Measurements from ENCODE around the gene DIP2C.

The DIP2C gene

DNA sequence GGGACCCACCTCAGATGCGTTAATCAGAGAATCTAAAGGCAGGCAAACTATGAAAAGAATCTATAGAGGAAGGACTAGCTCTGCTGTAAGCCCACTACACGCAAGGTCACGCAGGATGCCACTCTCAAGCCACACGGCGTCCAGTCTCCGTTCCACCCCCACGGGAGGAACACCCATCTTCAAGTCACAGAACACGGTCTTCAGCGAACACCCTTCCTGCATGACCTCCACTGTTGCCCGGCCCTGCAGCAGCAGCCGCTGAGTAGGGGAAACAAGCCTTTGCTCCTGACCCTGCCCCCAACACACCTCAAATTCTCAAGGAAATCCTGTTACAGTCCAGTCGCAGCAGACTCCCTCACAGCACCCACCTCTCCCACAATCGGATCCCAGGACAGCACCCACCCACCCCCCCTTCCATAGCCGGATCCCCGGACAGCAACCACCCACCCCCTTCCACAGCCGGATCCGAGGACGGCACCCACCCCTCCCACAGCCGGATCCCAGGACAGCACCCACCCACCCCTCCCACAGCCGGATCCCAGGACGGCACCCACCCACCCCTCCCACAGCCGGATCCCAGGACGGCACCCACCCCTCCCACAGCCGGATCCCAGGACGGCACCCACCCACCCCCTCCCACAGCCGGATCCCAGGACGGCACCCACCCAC is 133.7 kb downstream of the DIP2C start:
- DNase-seq (ENCODE audit: low read depth, low spot score) = no peak

DNA sequence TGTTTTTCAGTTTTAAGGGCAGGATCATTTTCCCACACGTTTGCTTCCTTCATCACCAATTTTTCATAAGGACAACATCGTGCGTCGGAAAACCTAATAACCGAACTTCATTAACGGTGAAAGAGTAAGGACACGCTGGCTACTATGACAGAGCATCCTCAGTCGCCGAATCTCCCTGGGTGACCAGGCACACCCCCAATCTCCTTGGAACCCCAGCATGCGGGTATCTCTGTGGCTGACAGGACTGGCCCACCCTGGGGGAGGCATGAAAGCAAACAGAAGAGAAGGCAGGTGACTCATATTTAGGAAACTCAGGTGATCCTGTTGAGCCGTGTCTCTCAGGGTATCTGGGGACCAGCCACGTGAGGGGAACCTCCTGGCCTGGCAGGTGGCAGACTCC is 134.2 kb downstream of the DIP2C start:
- no peak for DNase-seq (ENCODE audit: low read depth, low spot score)

DNA sequence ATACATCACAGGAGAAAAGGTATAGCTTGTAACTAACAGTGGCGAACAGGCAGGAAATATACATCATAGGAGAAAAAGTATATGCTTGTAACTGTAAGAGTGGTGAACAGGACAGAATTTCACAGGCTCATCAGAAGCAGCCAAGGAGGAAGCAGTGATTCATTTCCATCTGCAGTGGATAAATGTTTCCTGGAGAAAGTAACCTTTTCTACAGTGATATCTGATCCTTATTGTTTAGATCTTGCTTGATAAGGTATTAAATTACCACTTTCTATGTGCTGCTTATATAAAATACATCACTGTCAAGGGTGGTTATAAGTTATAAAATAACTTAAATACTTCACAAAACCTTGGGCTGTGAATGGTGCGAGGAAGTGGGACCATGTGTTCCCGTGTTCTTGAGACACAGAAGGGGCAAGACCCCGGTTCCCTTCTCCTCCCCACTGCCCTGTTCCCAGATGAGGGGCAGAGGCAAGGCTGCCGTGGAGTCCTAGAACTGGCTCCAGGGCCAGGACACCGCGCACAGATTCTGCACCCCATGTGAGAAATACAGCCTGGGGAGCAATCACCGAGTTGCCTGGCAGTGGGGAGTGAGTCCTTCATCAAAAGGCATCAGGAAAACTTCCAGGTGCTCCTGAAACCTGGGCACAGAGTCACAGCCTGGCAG is 135.2 kb downstream of the DIP2C start:
- DNase-seq (ENCODE audit: low read depth, low spot score) = no peak

DNA sequence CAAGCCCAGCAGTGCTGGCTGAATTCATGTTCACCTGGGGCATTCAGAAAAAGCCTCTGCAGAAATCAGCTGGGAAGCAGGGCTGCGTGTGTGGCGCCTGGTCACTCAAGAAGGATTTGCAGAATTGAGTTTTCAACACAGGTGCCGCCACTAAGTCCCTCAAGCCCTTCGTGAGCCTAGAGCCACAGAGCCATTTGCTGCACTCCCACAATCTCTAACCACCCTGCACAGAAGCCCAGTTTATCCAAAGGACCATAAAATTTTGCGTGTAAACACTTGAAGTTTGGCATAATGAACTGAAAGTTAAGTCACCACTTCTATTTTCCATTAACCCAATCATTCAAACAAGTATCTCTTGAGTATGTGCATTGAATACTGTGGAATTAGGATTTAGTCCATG is 136.2 kb downstream of the DIP2C start:
- no peak for DNase-seq (ENCODE audit: low read depth, low spot score)

DNA sequence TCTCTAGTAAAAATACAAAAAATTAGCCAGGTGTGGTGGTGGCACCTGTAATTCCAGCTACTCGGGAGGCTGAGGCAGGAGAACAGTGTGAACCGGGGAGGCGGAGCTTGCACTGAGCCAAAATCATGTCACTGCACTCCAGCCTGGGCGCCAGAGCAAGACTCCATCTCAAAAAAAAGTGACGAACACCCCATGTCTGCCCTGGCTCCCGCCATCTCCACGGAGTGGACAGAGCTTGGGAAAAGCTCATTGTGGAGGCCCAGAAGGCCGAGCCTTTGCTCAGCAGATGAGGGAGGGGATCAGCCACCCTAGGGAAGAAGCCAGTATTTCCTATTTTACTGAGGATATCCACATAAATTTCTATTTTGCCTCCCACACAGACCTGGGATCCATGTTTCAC is 136.8 kb downstream of the DIP2C start:
- no peak for DNase-seq (ENCODE audit: low read depth, low spot score)

DNA sequence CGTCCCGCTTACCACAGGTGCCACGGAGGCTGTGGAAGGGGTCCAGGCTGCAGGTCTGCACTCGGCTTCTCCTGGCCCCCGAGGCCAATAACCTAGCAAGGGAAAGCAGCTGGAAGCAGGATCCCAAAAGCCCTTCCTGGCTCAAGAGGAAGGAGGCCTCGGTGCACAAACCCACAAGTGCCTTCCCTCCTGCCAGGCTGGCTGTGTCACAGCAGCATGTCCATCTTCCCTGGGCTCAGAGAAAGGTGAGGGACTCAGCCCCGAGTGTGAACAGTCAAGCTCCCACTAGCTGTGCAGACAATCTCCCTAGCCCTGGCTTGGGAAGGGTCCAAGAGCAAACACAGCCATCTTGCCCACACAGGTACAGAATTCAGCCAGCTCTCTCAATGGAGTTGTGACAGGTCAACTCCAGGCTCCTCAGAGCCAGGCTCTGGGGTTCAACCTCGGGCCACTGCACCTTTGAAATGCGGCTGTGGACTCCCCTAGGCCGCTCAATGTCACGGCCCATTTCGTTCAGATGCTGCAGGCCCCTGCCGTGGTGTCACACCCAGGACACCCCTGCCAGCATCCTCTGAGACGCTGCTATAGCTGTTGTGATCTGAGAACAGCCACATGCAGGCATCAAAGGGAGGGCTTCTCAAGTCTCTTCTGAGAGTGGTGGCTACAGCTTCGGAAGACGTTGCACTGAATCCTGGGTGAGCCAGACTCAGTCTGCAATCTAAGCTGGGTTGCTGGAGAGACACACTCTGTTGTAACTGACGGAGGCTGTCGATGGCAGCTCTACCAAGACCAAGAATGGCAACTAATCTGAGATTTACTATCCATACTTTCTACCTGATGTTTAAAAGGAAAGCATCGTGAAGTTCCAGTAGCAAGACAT is 137.9 kb downstream of the DIP2C start:
- no peak for DNase-seq (ENCODE audit: low read depth, low spot score)

DNA sequence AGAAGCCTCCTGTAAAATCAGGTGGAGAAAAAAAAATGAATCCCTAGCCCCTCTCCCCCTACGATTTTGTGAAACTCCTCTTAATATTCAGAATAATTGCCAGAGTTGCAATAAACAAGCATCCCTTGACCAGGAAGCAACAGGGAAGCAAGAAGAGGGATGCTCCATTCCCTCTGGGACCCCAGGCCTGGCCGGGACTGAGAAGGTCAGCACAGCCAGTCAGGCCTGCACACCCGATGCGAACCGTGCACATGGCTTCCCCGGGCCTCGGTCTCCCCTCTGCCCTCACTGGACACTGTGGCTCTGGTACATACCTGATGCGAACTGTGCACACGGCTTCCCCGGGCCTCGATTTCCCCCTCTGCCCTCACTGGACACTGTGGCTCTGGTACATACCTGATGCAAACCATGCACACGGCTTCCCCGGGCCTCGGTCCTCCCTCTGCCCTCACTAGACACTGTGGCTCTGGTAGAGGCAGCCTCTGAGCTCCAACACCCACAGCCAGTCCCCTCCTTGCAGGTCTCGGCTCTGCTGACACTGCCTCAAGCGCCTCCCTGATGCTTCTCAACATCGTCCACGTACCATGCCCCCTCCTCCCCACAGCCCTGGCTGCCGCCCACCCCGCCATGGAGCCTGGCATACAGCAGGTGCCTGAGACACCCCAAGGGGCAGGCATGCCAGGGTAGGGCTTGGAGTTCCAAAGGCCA is 138.6 kb downstream of the DIP2C start:
- DNase-seq (ENCODE audit: low read depth, low spot score) = no peak

DNA sequence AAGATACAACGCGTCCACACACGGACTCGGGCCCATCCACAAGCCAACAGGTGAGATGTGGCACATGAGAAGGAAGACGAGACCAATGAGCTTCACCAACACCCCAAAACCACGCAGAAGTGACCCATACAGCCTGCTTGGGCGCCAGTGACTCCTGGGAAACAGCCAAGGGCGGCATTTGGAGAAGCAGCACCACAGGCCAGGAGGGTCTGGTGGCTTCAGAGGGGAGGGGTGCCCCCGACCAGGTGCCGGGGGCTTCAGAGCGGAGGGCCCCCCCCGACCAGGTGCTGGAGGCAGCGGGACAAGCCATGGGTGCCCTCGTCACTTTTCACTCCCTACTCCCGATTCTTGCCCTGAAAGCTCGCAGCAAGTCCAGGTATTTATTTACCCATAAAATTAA is 140.1 kb downstream of the DIP2C start:
- DNase-seq (ENCODE audit: low read depth, low spot score) = no peak

DNA sequence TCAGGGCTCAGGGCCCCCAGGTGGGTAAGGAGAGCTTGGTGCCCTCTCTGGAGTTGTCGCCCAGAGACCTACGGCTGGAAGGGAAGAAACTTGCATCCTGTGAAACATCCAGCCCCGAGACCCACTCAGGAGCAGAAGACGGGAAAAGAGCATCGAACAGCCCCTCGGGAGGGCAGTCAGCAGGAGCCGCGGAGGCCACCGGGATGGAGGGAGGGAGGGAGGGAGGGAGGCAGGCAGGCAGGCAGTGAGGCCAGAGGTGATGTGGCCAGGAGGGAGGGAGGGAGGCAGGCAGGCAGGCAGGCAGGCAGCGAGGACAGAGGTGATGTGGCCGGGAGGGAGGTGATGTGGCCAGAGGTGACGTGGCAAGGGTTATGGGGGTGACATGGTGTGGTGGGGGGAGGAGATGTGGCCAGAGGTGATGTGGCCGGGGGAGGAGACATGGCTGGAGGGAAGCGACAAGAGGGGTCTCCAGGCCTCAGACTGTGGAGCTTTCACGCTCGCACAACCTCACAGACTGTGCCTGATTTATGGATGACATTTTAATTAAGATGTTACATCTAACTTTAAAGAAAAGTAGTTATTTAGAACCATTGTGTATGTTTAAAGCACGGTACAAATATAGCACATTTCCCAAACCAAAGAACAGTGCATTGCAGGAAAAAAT is 141.1 kb downstream of the DIP2C start:
- no peak for DNase-seq (ENCODE audit: low read depth, low spot score)

DNA sequence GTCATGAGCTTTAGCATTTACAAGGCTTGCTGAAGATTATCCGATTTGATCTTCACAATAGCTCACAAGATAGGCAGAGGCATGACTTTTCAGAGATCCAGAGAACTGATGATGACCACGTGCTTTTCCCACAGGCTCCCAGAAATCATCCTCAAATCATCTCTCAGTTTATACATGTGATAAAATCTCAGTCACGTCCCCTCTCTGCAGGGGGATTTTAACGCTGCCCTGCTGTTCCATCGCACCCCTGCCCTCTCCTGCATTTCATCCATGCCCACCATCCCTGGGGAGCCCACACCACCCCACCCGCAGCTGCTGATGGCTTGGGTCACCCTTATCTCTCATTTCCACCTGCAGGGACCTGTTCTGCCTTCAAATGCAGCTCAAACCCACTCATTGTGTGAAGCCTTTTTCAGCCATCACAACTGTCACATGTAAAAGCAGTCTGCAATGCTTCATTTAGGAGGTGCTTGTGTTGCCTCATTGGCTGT is 141.8 kb downstream of the DIP2C start:
- no peak for DNase-seq (ENCODE audit: low read depth, low spot score)

DNA sequence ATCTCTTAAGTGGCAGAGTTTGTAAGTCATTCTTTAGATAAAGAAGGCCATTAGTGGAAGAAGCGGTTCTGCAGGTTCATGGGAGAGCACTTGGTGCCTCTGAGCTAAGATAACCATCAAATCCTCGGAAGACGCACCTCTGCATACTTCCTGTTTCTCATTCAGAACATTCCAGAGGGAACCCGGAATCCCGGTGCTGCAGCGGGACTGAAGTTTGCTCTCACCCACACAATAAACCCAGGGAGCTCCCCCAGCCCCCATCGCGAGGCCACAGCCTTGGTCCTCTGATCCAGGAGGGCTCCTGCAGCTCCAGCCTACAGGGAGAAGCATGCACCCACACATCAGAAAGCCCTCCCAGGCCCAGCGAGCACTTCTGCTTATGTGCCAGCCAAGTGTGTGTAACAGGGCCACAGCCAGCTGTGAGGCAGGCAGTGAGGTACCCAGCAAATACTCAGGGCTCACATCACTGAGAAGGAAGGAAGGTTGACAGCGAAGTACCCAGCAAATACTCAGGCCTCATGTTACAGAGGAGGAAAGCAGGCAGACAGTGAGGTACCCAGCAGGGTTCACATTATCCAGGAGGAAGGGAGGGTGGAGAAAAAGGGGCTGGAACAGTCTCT is 142.4 kb downstream of the DIP2C start:
- no peak for DNase-seq (ENCODE audit: low read depth, low spot score)

DNA sequence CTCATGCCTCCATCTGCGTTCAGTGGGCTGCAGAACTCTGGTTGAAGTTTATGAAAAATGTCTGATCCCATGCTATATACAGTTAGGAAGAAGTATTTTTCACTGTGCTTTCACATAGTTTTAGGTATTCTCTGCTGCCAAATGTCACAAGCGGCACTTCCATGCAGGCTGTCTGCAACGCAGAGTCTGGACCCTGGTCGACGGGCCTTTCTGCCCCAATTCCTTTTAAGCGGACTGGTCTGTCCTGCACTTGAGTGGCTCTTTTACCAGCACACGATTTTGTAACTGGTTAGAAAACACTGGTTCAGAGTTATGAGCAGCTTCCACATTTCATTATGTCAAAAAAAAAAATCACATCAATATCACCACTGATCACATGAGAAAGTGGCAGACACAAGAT is 143.0 kb downstream of the DIP2C start:
- DNase-seq (ENCODE audit: low read depth, low spot score) = no peak

DNA sequence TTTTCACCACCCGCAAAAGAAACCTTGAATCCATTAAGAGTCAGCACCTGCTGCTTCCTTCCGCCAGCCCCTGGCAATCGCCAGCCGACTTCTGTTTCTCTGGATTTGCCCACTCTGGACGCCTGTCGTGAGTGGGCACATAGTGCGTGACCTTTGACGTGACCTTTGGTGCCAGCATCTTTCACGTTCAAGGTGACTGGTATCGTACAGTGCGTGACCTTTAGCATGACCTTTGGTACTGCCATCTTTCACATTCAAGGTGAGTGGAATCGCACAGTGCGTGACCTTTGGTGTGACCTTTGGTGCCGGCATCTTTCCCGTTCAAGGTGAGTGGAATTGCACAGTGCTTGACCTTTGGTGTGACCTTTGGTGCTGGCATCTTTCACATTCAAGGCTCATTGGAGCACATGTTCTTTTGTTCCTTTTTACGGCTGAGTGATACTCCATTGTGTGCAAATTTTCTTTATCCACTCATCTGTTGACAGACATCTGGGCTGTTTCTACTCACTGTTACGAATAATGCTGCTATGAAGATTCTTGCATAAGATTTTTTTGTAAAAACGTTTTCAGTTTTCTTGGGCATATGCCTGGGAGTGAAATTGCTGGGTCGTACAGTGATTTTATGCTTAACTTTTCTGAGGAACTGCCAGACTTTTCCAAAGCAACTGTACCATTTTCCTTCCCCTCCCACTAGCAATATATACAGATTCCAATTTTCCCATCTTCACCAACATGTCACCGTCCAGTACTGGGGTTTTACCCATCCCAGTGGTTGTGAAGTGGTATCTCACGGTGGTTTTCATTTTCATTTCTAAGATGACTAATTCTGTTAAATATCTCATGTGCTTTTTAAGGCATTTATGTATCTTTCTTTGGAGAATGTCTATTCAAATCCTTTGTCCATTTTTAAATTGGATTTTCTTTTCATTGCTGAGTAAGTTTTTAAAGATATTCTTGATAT is 145.3 kb downstream of the DIP2C start:
- no peak for DNase-seq (ENCODE audit: low read depth, low spot score)

DNA sequence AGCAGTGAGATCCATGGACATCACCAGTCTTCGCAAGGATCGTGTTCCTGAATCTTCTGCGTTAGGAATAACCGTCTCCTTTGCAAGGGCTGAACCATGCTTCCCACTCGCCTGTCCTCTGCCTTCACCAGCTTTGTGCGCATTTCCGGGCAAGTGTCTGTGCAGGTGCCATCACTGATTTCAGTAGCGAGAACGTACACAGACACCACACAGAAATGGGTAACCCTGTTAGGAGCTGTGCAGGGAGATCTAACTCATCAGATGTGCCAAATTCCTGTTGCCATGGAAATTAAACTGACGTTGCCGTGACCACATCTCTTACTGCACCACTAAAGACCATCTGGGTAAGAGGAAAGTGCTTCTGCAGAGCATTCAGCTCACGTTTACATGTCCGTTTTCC is 146.3 kb downstream of the DIP2C start:
- DNase-seq (ENCODE audit: low read depth, low spot score) = no peak

DNA sequence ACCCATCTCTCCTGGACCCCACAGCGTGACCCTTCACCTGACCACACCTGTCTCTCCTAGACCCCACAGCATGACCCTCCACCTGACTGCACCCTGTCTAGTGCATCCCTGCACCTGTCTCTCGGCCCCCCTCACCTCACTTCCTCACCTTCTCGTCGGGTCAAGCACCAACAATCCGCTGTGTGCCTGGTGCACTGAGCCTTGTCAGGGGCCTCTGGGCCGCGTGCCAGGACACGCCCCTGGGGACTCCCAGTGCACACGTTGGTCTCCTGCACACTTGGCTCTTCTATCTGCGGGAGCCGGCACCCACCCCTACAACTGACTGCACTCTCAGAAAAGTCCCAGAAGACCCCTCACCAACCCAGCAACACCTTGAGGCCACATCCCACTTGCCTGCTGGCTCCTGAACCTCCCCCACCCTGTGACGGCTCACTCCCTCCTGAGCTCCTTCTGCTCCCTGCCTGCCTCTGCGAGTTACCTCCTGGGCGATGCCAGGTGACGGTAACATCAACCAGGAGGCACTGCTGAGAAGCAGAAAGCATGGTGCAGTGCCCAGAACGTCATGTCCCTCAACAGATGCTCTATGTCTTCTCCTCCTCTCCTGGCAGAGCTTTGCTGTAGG is 147.6 kb downstream of the DIP2C start:
- no peak for DNase-seq (ENCODE audit: low read depth, low spot score)

DNA sequence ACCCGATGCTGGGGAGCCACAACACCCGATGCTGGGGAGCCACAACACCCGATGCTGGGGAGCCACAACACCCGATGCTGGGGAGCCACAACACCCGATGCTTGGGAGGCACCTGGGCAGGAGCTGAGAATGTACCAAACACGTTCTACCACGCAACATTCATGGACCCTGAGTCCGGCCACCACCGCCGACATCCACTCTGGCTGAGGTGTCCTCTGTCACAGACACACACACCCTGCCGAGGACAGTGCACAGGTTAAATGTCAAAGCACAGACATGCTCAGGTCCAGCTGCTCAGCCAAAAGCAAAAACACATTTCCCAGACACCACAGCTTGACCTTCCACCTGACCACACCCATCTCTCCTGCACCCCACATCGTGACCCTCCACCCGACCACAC is 148.4 kb downstream of the DIP2C start:
- DNase-seq (ENCODE audit: low read depth, low spot score) = no peak

DNA sequence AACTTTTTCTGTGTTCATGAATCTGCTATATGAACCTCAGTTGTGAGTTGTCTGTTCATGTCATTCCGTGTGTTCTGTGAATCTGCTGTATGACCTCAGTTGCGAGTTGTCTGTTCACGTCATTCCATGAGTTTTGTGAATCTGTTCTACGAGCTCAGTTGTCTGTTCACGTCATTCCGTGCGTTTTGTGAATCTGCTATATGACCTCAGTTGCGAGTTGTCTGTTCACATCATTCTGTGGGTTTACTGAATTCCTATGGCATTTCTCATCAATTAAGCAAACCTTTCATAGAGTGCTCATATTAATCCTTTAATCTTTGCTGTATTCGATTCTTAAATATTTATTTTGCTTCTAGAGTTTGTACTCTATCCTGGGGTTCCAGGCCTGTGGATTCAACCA is 150.6 kb downstream of the DIP2C start:
- peak; percentile 53 for DNase-seq (ENCODE audit: low read depth, low spot score)

DNA sequence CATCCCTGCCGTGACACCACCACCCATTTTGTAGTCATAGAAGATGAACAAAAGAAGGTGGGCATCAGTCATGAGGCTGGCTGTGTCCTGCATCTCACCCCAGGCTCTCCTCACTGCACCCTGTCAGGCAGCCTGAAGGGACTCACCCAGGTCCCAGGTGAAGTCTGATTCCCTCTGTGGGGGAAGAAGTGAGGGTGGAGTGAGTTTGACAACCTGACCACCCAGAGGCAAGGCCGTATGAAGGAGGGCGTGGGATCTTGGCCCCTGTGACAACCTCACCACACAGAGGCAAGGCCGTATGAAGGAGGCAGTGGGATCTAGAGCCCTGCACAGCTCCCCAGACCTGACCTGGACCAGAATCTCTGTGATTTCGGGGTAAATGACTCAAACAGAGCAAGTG is 152.5 kb downstream of the DIP2C start:
- no peak for DNase-seq (ENCODE audit: low read depth, low spot score)

DNA sequence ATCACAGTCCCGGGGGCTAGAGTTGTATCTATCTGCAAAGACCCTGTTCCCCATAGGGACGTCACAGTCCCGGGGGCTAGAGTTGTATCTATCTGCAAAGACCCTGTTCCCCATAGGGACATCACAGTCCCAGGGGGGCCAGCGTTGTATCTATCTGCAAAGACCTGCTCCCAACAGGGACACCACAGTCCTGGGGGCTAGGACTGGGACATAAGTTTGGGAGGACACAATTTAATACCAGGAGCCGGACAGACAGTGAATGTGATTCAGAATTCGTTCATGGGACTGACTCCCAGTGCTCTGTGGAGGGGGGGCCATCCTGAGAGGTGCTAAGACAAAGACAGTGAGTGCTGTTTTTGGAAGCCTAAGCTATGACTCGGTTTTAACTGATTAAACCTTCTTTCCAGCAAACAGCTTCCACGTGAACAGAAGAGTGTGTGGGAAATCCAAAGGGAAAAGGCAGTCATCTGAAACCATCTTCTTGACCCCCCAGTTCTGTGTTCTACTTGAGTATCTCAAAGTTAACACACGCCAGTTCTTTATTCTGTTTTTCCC is 153.0 kb downstream of the DIP2C start:
- no peak for DNase-seq (ENCODE audit: low read depth, low spot score)
